GM19438 (cell line): ENCODE data around the gene HS6ST3.
A peak's percentile ranks its signal among the peaks of the same experiment; 100 is the strongest.

ENCODE experiments used
- ATAC-seq: cut with Tn5 transposase; IDR thresholded peaks from one replicate; pipeline ENCODE4 v1.9.1; 2021; ENCODE audit warnings: low read depth; ENCODE audit not compliant: unreplicated experiment

Gene HS6ST3

GRCh38 chr13:96696389-96696900 is 606.5 kb downstream of the HS6ST3 start:
- no peak for ATAC-seq

GRCh38 chr13:96700657-96701056 is 610.8 kb downstream of the HS6ST3 start:
- ATAC-seq = no peak

- ATAC-seq = no peak
Measured at GRCh38 chr13:96707146-96707545, 617.2 kb downstream of the HS6ST3 start.

- ATAC-seq = no peak
Measured at GRCh38 chr13:96710166-96710862, 620.4 kb downstream of the HS6ST3 start.

- ATAC-seq = no peak
Measured at GRCh38 chr13:96720446-96720845, 630.5 kb downstream of the HS6ST3 start.

GRCh38 chr13:96726651-96727050 is 636.7 kb downstream of the HS6ST3 start:
- no peak for ATAC-seq

GRCh38 chr13:96728463-96728862 is 638.6 kb downstream of the HS6ST3 start:
- no peak for ATAC-seq

GRCh38 chr13:96730676-96731075 is 640.8 kb downstream of the HS6ST3 start:
- no peak for ATAC-seq

- no peak for ATAC-seq
Measured at GRCh38 chr13:96734499-96734898, 644.6 kb downstream of the HS6ST3 start.

- no peak for ATAC-seq
Measured at GRCh38 chr13:96741779-96742178, 651.9 kb downstream of the HS6ST3 start.

- no peak for ATAC-seq
Measured at GRCh38 chr13:96743296-96744089, 653.6 kb downstream of the HS6ST3 start.

GRCh38 chr13:96744367-96745331 is 654.7 kb downstream of the HS6ST3 start:
- ATAC-seq = no peak

- no peak for ATAC-seq
Measured at GRCh38 chr13:96746886-96747285, 657.0 kb downstream of the HS6ST3 start.

GRCh38 chr13:96749825-96750224 is 659.9 kb downstream of the HS6ST3 start:
- ATAC-seq = no peak

- no peak for ATAC-seq
Measured at GRCh38 chr13:96751089-96751488, 661.2 kb downstream of the HS6ST3 start.

GRCh38 chr13:96762876-96763275 is 673.0 kb downstream of the HS6ST3 start:
- ATAC-seq = no peak

GRCh38 chr13:96766306-96766705 is 676.4 kb downstream of the HS6ST3 start:
- ATAC-seq = no peak

- ATAC-seq = no peak
Measured at GRCh38 chr13:96768524-96768923, 678.6 kb downstream of the HS6ST3 start.

- ATAC-seq = no peak
Measured at GRCh38 chr13:96769874-96770273, 680.0 kb downstream of the HS6ST3 start.

- peak; percentile 98 for ATAC-seq
Measured at GRCh38 chr13:96771486-96772367, 681.8 kb downstream of the HS6ST3 start.
